IPS DF 4.7 (cell line): ENCODE results near the gene HEY2.
"Not testable (repeated sequence)": the region's sequence is repeated elsewhere in the genome, so short reads cannot be mapped to it uniquely, and the experiment has no call there.

Source experiments
- DNase-seq: peaks from one replicate; pipeline ENCODE4 v3.0.0-alpha.2; 2013; ENCODE audit warnings: low spot score; ENCODE audit errors: extremely low read depth

HEY2 gene

DNA sequence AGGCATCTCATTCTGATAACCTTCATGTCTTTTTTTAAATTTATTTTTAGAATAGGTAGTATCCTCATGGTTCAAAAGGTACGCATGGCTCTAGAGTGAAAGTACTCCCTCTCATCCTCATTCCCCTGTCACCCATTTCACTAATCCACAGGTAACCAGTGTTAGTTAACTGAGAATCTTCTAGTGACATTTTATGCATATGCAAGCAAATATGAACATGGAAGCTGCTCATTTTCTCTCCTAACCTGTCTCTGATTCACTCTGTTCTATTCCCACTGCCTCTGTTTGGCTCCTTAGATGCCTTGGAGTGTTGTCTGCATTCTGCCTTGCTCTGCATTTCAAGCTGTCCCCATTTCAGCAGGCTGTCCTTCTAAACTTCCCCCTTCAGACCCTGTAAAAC is 45.9 kb downstream of the HEY2 start:
- no peak for DNase-seq

DNA sequence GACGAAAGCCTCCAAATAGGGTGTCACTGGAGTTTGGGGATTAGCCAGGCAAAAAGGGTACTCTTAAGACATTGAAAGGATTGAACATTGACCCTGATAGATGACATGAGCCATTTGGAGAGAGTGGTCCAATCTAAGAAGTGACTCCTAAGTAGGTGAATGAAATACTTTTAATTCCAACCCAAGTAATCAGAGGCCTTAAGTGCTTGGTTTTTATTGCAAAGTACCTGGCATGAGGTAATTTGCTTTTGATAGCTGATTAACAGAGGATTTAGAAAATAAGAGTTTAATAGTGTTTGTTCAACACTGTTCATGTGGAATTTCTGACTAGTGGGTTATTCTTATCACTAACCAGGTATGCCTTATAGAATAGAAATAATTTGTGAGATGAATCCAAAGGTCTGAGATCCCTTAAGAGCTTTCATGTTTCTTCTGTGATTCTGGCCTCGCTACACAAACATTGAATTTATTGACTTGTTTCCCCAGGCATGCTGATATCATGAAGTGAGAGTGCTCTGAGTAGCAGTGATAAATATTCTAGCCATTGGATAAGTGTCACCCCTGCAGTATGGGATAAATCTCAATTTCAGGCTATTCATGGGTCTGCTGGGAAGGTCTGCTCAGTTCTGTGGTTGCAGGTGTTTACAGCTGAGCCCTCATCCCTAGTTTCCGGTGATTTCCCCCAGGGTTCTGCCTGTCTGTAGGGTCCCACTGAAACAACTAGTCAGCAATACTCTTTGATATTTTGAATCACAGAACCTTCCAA is 47.9 kb downstream of the HEY2 start:
- no peak for DNase-seq

DNA sequence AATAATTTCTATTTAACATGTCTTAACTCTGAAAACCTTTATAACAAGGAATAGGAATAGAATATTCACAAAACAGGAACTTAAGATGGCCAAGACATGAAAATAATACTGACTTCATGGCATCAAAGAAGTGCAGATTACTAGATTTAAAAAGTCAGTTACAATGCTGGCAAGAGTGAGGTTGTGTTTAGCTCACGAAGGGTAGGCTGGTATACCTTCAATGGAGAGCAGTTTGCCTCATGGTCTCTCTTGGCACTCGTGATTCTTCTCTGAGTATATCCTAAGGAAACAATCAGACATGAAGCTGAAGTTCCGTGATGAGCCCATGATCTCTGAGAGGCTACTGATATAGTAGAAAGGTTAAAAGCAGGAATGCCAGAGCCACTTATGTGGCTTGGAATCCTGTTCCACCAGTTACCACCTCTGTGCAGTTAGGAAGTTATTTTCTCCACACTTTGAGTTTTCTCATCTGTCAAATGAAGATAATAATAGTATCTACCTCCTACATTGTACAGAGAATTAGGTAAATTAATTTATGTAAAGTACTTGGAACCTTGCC is 48.5 kb downstream of the HEY2 start:
- no peak for DNase-seq

DNA sequence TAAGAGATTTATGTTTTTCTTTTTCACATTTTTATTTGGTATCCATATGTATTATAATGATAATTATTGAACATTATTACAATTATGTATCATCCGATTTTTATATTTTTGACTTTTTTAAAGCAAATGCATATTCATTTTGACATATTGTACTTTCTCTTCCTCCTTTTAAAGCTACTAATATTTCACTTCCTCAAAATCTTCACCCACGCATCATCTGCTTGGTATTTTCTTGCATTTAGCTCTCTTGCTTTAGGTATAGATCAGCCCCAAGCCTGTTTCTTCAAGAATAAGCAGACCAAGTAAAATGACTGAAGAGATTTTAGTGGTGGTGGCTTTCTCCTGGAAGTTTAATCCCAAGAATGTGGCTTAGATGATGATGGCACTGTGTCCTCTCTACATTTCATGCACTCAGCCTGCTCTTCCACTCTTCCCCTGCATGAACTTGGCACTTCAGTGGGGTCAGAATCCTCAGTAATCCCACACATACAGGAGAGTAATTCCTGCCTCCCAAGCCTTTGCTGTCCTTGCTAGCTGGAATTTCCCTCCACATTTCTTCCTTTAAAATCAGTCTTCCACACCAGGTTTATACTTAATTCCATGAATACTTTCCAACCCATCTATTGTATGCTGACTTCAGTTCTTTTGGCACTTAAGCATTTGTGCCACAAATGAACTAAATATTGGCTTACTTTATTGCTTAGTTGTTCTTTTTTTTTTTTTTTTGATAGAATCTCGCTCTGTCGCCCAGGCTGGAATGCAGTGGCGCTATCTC is 49.5 kb downstream of the HEY2 start:
- DNase-seq = no peak

DNA sequence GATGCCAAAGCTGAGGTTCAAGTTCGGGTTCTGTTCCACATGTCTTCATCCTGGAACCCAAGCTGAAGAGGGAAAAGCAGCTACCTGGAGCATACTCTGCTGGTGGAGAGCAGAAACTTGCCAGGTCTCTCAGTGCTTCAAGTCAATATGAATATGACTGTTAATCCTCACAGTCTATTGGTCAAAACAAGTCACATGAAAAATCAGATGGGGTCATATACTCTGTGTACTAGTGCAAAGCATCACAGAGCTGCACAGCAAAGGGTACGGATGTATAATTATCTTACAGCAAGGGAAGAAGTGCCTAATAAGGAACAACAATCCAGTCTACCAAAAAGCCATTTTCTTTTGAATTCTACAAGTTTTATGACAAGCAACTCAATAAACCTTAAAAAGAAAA is 53.0 kb downstream of the HEY2 start:
- no peak for DNase-seq

DNA sequence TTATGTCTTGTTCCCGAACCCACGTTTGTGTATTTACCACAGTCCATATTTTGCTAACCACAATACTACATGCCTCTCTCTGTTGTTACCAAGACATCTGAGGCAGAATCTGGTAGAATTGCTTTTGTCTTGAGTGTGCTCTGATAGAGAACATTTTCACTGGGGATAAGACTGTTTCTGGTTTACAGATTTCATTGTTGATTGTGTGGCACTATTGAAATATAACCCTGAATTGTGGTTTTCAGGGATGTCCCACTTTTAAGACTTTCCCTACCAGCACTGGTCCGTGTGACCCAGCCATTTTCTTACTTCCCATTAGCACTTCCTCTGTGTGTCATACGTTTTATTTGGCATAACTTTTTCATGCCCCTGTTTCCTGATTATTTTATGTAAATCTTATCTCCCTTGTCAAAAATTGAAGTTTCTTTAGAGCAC is 53.5 kb downstream of the HEY2 start:
- DNase-seq = no peak

DNA sequence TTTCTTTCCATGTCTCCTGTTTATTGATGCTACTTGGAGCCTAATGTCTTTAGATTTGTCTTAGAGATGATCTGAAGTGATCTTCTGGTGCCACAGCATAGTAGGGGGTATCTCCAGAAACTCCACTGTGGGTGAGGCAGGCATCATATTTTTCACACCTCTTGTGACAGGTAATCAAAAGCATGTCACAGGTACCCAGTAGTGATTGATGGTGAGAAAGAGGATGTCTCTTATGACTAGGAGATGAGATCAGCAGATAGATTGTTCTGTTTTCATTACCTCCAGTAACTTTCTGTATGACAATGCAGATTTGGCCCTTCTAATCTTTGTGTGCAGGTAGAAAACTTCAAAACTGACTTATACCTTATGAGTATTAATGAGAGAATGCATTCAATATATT is 54.8 kb downstream of the HEY2 start:
- no peak for DNase-seq

DNA sequence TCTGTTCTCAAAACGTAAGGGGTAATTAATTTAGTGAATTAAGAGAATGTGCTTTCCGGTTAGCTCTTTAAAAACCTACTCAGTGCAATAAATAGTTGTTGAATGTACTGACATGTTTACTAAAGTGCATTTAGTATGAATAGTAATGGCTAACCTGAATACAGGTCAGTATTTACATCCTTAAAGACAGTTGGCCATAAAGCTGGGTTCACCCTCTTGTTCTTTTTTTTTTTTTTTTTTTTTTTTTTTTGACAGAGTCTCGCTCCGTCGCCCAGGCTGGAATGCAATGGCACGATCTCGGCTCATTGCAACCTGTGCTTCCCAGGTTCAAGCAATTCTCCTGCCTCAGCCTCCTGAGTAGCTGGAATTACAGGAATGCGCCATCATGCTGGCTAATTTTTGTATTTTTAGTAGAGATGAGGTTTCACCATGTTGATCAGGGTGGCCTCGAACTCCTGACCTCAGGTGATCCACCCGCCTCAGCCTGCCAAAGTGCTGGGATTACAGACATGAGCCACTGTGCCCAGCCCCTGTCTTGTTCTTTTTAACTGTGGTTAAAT is 55.5 kb downstream of the HEY2 start:
- not testable (repeated sequence) for DNase-seq

DNA sequence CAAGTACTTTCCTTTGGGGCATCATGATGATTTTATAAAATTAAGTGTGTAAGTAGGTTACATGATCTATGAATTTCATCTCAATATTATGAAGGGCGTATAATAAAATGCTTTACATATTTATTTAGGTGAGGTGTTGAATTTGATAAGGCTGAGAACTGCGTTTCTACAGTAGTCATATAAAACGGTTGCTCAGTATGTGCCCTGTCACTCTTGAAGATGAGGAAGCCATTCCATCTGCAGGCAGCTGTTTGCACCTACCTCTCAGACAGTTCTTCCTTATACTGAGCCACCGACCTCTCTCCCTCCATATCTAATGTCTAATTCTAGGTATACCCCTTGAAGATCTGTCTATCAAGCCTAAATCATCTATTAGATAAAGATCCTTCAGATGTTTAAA is 57.4 kb downstream of the HEY2 start:
- DNase-seq = no peak

DNA sequence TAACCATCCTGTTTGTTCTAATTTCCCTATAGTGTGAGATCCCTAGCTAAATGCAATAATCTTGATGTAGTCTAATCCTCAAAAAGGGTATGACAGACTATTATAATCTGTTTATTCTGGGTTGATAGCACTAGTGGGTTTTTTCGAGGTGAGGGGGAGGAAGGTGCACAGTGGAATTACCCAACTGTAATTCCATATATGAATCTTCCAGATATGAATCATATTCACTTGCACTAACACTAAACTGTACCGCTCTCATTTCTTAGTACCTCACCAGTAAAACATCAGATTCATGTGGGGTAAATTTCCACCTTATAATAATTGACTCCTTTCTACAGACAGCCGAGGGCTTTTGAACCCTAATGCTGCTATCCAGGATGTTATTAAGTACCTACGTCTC is 57.9 kb downstream of the HEY2 start:
- no peak for DNase-seq

DNA sequence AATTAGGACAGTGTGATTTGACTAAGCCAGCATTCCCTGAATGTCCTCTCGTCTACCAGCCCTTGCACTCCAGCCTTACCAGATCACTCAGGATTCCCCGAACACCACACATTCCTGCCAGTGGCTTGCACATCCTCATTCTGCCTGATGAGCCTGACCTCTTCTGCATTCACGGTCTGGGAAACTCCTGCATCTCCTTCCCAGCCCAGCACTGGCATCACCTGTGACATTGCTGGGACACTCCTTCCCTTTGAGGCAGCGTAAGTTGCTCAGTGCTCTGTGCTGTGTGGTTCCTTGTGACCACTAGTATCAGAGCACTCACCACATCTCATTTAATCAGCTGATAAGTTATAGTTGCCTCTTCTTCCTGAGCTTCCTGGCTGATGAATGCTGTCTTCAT is 58.6 kb downstream of the HEY2 start:
- DNase-seq = no peak

DNA sequence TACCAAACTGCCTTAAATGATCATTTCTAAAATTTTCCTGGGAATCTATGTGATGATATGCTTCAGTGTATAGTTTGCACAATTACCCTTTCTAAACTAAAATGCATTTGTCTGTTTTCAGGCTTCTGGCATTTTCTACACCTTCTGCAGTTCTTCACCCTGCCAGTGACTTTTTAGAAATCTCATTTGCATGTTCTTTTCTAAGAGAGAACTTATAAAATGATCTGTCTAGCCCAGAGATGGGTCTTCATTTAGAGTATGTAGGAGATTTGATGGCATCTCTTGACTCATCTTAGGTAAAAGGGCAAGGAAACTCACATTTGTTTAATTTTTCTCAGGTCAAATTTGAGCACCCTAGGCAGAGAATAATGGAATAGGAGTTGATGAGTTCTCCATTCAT is 59.2 kb downstream of the HEY2 start:
- no peak for DNase-seq

DNA sequence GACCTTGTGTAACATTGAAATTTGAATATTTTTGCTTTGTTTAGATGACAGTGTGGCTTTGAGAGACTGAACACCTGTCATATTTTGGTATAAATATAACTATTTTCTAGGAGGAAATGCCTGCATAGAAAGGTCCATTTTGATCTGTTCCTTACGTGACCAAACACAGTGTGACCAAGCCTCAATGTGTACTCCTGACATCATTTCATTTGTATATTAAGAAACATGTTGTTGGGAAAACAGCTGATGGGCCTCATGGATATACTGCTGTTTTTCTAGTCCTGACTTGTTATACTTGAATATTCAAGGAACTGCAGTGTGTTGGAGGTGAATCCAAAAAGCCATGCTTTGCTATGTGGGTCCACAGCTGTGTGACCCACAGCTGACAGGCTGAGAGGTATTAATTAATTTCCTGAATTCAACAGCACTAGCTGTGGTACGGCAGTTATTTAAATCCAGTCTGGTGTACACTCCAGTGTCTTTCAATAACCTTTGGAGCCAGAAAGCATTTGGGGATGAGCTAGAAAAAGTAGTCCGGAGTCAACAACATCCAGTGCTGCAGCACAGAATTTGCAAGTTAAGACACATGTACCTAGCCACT is 60.2 kb downstream of the HEY2 start:
- no peak for DNase-seq

DNA sequence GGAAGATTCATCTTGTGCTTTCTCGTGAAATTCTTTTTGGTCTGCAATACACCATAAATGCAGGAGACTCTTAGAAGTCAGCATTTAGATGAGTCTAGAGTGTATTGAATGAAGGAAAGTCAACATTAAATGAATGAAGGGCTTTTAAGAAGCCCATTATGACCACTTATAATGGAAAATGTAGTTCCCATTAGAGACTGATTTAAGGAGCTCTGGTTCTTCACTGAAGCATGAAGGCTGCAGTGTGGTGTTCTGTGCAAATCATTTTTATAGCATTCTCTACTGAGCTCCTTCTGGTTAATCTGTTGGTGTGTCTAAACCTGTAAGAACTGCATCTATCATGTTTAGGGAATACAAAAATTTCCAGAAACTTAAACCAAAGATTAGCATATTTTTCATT is 61.0 kb downstream of the HEY2 start:
- no peak for DNase-seq
